Lung (tissue), 12 donors: Measurements from ENCODE around the gene DUSP14. TPM values are rescaled to one million over a fixed set of nuclear protein-coding genes. Genes with fewer than 3 reads are reported as not detected.

Source experiments
- ATAC-seq: fragments of 200-7000 bp; cut with Tn5 transposase; one replicate; pipeline ENCODE4 v1.9.1; 2020; ENCODE audit warnings: moderate number of reproducible peaks; ENCODE audit not compliant: insufficient read depth, low FRiP score
- DNase-seq, 3 donors: peaks; one replicate each; pipeline ENCODE4 v3.0.0-alpha.2; 2013 to 2017
- H3K27ac ChIP-seq, 2 donors: one replicate each; pipeline ENCODE4 v1.5.1; 2013; ENCODE audit warnings: mild to moderate bottlenecking in 2 of 2, moderate library complexity in 2 of 2, control low read depth in 1 of 2, inconsistent platforms in 1 of 2, low read depth in 1 of 2, low read length in 1 of 2
- H3K27me3 ChIP-seq, 3 donors: one replicate each; pipeline ENCODE4 v1.5.1; 2013; ENCODE audit warnings: low read length in 2 of 3; ENCODE audit not compliant: control insufficient read depth in 3 of 3, insufficient read depth in 3 of 3
- H3K36me3 ChIP-seq, 4 donors: one replicate each; pipeline ENCODE4 v1.5.1; 2013; ENCODE audit warnings: low read length in 4 of 4, mild to moderate bottlenecking in 1 of 4, moderate library complexity in 1 of 4; ENCODE audit not compliant: control insufficient read depth in 4 of 4, insufficient read depth in 4 of 4
- H3K4me1 ChIP-seq, 5 donors: one replicate each; pipeline ENCODE4 v1.5.1; 2013; ENCODE audit warnings: low read length in 5 of 5, mild to moderate bottlenecking in 2 of 5, moderate library complexity in 1 of 5; ENCODE audit not compliant: control insufficient read depth in 5 of 5, insufficient read depth in 5 of 5
- H3K4me3 ChIP-seq: one replicate; pipeline ENCODE4 v1.5.1; 2013; ENCODE audit warnings: mild to moderate bottlenecking, control low read depth, moderate library complexity
- H3K9ac ChIP-seq, 2 donors: one replicate each; pipeline ENCODE4 v1.5.1; 2013; ENCODE audit warnings: low read length in 2 of 2, control low read depth in 1 of 2; ENCODE audit not compliant: insufficient read depth in 1 of 2
- H3K9me3 ChIP-seq, 4 donors: one replicate each; pipeline ENCODE4 v1.5.1; 2013; ENCODE audit warnings: low read length in 3 of 4, mild to moderate bottlenecking in 1 of 4, moderate library complexity in 1 of 4; ENCODE audit not compliant: control insufficient read depth in 4 of 4, insufficient read depth in 3 of 4
- WGBS, 2 donors: extraction: QIAGEN DNeasy Blood & Tissue Kit; methylation state at CpG; one replicate each; pipeline ENCODE4 v1.1.7; 2013; 5-methylcytosine and 5-hydroxymethylcytosine counted together
- polyA plus RNA-seq, 2 donors: library from polyadenylated mRNA; stranded (reverse); fragments of 200-250 nt; gene quantifications; one replicate each; pipeline ENCODE4 v1.2.1, GENCODE V29; 2013
- total RNA-seq, 2 donors: library from RNA; depleted of rRNA in 1 of 2; stranded (reverse); fragments of >200 nt in 1 of 2; gene quantifications; one replicate each; pipeline ENCODE4 v1.2.1, GENCODE V29; 2014 to 2021
- TF ChIP-seq, protein P1 (sequence below): IDR thresholded peaks from 2 replicates; pipeline ENCODE4 v1.5.1; 2012; ENCODE audit warnings: mild to moderate bottlenecking; ENCODE audit errors: control extremely low read depth, extremely low read depth
- donor health status: control.
- donor health status: control.
- donor health status: Bipolar disorder and iron deficiency.
- donor health status: healthy.
- donor health status: DM: yes; HTN: yes; CAD: no.

The DUSP14 gene
- total and polyA plus RNA-seq, 4 donors = 7.4 to 15.7 (median 10.4) TPM

GRCh38 chr17:37541880-37542660 lies 52.4 kb downstream of the DUSP14 start:
- ATAC-seq (no peak), DNase-seq (peak in 1 of 3 donors; percentile 11)
- Histone ChIP-seq H3K36me3 (peaks cover 32 to 43% (median 34%) of the 10 kb centered on the region in 4 donors), H3K4me1 (peaks cover 0 to 15% (median 3%) of the 10 kb centered on the region in 5 donors), H3K27me3 (no peaks in the 10 kb centered on the region), H3K4me3 (no peak overlapping the region), H3K9me3 (no peaks in the 10 kb centered on the region), H3K27ac (no peak overlapping the region), H3K9ac (no peak overlapping the region)
- TF ChIP-seq, protein P1, sequence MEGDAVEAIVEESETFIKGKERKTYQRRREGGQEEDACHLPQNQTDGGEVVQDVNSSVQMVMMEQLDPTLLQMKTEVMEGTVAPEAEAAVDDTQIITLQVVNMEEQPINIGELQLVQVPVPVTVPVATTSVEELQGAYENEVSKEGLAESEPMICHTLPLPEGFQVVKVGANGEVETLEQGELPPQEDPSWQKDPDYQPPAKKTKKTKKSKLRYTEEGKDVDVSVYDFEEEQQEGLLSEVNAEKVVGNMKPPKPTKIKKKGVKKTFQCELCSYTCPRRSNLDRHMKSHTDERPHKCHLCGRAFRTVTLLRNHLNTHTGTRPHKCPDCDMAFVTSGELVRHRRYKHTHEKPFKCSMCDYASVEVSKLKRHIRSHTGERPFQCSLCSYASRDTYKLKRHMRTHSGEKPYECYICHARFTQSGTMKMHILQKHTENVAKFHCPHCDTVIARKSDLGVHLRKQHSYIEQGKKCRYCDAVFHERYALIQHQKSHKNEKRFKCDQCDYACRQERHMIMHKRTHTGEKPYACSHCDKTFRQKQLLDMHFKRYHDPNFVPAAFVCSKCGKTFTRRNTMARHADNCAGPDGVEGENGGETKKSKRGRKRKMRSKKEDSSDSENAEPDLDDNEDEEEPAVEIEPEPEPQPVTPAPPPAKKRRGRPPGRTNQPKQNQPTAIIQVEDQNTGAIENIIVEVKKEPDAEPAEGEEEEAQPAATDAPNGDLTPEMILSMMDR = no peak
- WGBS, 2 donors = 93 to 98% methylated on average over 9 of the region's 9 CpGs

DNA sequence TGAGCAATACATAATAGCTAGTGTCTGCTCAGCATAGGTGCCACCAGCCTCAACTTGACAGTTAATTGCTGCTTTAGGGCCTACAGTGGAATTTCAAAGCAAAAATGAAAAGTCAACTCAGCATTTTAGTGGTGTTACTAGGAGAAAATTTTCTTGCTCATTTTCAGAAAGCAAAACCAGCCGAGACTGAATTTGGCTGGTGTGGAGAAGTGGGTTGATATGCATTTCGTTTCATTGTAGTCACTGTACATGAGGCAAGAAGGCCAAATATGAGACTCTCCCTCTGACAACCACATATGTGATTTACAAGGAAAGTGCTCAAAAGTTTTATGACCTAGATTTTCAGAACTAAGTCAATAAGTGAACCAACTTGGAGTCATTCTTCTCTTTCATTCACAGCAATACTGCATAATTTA lies 54.0 kb downstream of the DUSP14 start:
- H3K36me3 ChIP-seq = peaks cover 25 to 39% (median 27%) of the 10 kb centered on the region in 4 donors
- 89 to 92% methylated on average over 2 of the region's 2 CpGs for WGBS, 2 donors
- H3K9me3 ChIP-seq = no peaks in the 10 kb centered on the region
- peaks cover 0 to 15% (median 3%) of the 10 kb centered on the region in 5 donors for H3K4me1 ChIP-seq
- no peak overlapping the region for H3K27ac ChIP-seq
- DNase-seq (no peak), ATAC-seq (no peak)
- H3K27me3 ChIP-seq = no peaks in the 10 kb centered on the region
- H3K9ac ChIP-seq = no peak overlapping the region
- no peak overlapping the region for H3K4me3 ChIP-seq
- TF ChIP-seq, protein P1 = no peak

GRCh38 chr17:37545486-37545885 lies 55.8 kb downstream of the DUSP14 start:
- Histone ChIP-seq H3K27me3 (no peaks in the 10 kb centered on the region), H3K4me3 (no peak overlapping the region), H3K9me3 (no peaks in the 10 kb centered on the region), H3K27ac (no peak overlapping the region), H3K36me3 (peaks cover 10 to 24% (median 13%) of the 10 kb centered on the region in 4 donors), H3K9ac (no peak overlapping the region), H3K4me1 (peaks cover 0 to 15% (median 3%) of the 10 kb centered on the region in 5 donors)
- no peak for ATAC-seq
- no peak for DNase-seq
- 95 to 96% methylated on average over 2 of the region's 2 CpGs for WGBS, 2 donors
- TF ChIP-seq, protein P1 = no peak
